ENCODE results near the gene NPR1.
"Not testable (repeated sequence)": the region's sequence is repeated elsewhere in the genome, so short reads cannot be mapped to it uniquely, and the experiment has no call there.

Gene NPR1

GRCh38 chr1:153633754-153634665, 44.5 kb upstream of the NPR1 start, which contains the start of gene CHTOP:
CHTOP (plus strand) TSS chr1:153634066; CDS start chr1:153636589, 2,523 bp downstream.
- no peak for TF ChIP-seq CTCF (conservative IDR thresholded peaks at IDR 0.05; ENCODE audit: control insufficient read depth, insufficient read depth, low read depth, low read length)
- peak; percentile 99 for DNase-seq (ENCODE audit: low read depth)
- H3K4me3 ChIP-seq (ENCODE audit: control insufficient read depth, low read depth, low read length): peak within 1 kb of the TSS; percentile 99

DNA sequence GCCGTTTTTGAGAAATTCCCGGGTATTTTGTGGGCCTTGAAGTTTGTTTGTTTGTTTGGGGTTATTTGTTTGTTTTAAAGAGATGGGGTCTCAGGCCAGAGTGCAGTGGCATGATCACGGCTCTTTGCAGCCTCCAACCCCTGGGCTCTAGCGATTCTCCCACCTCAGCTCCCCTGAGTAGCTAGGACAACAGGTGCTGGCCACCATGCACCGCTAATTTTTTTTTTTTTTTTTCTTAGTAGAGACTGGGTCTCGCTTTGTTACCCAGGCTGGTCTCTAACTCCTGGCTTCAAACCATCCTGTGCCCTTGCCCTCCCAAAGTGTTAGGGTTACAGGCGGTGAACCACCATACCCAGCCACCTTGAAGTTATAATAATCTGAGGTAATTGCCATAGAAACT, 42.6 kb upstream of the NPR1 start:
- peak overlapping the region; percentile 99 for H3K4me3 ChIP-seq (ENCODE audit: control insufficient read depth, low read depth, low read length)
- no peak for DNase-seq (ENCODE audit: low read depth)

GRCh38 chr1:153636312-153636711, 42.2 kb upstream of the NPR1 start:
- no peak for DNase-seq (ENCODE audit: low read depth)
- no peak overlapping the region for H3K4me3 ChIP-seq (ENCODE audit: control insufficient read depth, low read depth, low read length)
- no peak for TF ChIP-seq CTCF (conservative IDR thresholded peaks at IDR 0.05; ENCODE audit: control insufficient read depth, insufficient read depth, low read depth, low read length)

More for the DNA sequence above, 42.6 kb upstream of the NPR1 start:
- TF ChIP-seq CTCF (conservative IDR thresholded peaks at IDR 0.05; ENCODE audit: control insufficient read depth, insufficient read depth, low read depth, low read length): no peak

DNA sequence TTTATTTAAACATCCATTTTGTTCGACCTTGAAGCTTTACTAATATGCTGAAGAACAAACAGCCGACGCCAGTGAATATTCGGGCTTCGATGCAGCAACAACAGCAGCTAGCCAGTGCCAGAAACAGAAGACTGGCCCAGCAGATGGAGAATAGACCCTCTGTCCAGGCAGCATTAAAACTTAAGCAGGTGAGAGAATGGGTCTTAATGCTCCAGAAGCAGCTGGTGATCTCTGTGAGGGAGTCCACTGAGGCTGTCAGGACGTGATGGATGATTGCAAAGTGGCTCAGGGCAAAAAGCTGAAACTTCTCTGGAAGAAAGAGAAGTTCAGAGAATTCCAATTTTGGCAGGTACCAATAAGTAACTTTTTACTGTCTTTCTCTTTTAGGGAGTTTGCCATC, 40.2 kb upstream of the NPR1 start:
- DNase-seq (ENCODE audit: low read depth): no peak
- no peak overlapping the region for H3K4me3 ChIP-seq (ENCODE audit: control insufficient read depth, low read depth, low read length)
- TF ChIP-seq CTCF (conservative IDR thresholded peaks at IDR 0.05; ENCODE audit: control insufficient read depth, insufficient read depth, low read depth, low read length): no peak

GRCh38 chr1:153639280-153639679, 39.2 kb upstream of the NPR1 start:
- no peak overlapping the region for H3K4me3 ChIP-seq (ENCODE audit: control insufficient read depth, low read depth, low read length)
- no peak for TF ChIP-seq CTCF (conservative IDR thresholded peaks at IDR 0.05; ENCODE audit: control insufficient read depth, insufficient read depth, low read depth, low read length)
- DNase-seq (ENCODE audit: low read depth): no peak

DNA sequence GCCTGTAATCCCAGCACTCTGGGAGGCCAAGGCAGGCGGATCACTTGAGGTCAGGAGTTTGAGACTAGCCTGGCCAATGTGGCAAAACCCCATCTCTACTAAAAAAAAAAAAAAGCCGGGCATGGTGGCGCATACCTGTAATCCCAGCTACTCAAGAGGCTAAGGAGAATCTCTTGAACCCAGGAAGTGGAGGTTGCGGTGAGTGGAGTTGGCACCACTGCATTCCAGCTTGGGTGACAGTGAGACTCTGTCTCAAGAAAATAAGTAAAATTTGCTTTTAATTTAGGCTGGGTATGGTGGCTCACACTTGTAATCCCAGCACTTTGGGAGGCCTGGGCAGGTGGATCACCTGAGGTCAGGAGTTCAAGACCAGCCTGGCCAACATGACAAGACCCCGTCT, 38.3 kb upstream of the NPR1 start:
- DNase-seq (ENCODE audit: low read depth); H3K4me3 ChIP-seq (ENCODE audit: control insufficient read depth, low read depth, low read length): not testable (repeated sequence)

DNA sequence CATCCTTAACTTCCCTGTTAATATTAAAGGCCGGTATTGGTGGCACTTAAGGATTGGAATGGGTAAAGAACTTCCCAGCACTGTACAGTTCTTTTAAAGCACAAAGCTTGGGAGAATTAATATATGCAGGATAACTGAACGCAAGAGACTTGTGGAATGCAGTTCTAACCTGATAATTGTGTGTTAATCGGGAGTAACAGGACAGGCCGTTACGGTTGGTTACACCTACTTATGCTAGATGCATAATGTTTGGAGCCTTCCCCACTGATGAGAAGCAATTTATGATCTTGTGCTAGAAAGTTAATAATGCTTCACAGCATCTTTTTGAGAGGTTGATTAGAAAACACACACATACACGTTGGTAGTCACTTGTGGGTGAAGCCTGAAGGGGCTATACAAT, 37.6 kb upstream of the NPR1 start:
- TF ChIP-seq CTCF (conservative IDR thresholded peaks at IDR 0.05; ENCODE audit: control insufficient read depth, insufficient read depth, low read depth, low read length): no peak
- no peak for DNase-seq (ENCODE audit: low read depth)
- H3K4me3 ChIP-seq (ENCODE audit: control insufficient read depth, low read depth, low read length): no peak overlapping the region

Data from fibroblast of mammary gland (primary cell).